HK-2 (cell line): Measurements from ENCODE around the gene GOLPH3.
"Not testable (repeated sequence)": the region's sequence is repeated elsewhere in the genome, so short reads cannot be mapped to it uniquely, and the experiment has no call there.

Experiments
- DNase-seq: peaks from one replicate; pipeline ENCODE4 v3.0.0-alpha.2; 2018; ENCODE audit not compliant: unreplicated experiment

GOLPH3 gene

GRCh38 chr5:32174011-32174870, at the start of gene GOLPH3:
Gene GOLPH3, minus strand, starts transcription at chr5:32174319. Its CDS starts 285 bp downstream, at chr5:32174034.
- peak; percentile 94 for DNase-seq

- no peak for DNase-seq
Observed at GRCh38 chr5:32222723-32223470, 48.8 kb upstream of the GOLPH3 start.

- no peak for DNase-seq
Observed at GRCh38 chr5:32217886-32218396, 43.8 kb upstream of the GOLPH3 start.

- DNase-seq, result not testable (repeated sequence)
Observed at GRCh38 chr5:32214344-32214743, 40.2 kb upstream of the GOLPH3 start.

- no peak for DNase-seq
Observed at GRCh38 chr5:32210151-32210550, 36.0 kb upstream of the GOLPH3 start.

- not testable (repeated sequence) for DNase-seq
Observed at GRCh38 chr5:32208837-32209236, 34.7 kb upstream of the GOLPH3 start.

GRCh38 chr5:32207355-32207634, 33.2 kb upstream of the GOLPH3 start:
- no peak for DNase-seq

- no peak for DNase-seq
Observed at GRCh38 chr5:32206509-32207354, 32.6 kb upstream of the GOLPH3 start.

- DNase-seq, result no peak
Observed at GRCh38 chr5:32206053-32206452, 31.9 kb upstream of the GOLPH3 start.

- DNase-seq, result no peak
Observed at GRCh38 chr5:32202394-32202793, 28.3 kb upstream of the GOLPH3 start.

GRCh38 chr5:32201122-32201753, 27.1 kb upstream of the GOLPH3 start:
- no peak for DNase-seq

GRCh38 chr5:32197032-32197431, 22.9 kb upstream of the GOLPH3 start:
- DNase-seq, result no peak

- DNase-seq, result no peak
Observed at GRCh38 chr5:32195265-32195664, 21.1 kb upstream of the GOLPH3 start.

GRCh38 chr5:32193591-32193990, 19.5 kb upstream of the GOLPH3 start:
- peak; percentile 39 for DNase-seq

GRCh38 chr5:32190095-32190494, 16.0 kb upstream of the GOLPH3 start:
- no peak for DNase-seq

GRCh38 chr5:32187675-32188074, 13.6 kb upstream of the GOLPH3 start:
- DNase-seq, result no peak

- DNase-seq, result no peak
Observed at GRCh38 chr5:32182463-32183063, 8.4 kb upstream of the GOLPH3 start.

- DNase-seq, result peak; percentile 50
Observed at GRCh38 chr5:32173267-32174010, 680 bp downstream of the GOLPH3 start.

GRCh38 chr5:32172923-32173266, 1.2 kb downstream of the GOLPH3 start:
- no peak for DNase-seq

GRCh38 chr5:32172186-32172911, 1.8 kb downstream of the GOLPH3 start:
- peak; percentile 30 for DNase-seq
